Umbilical cord (tissue), 2 donors: ENCODE measurements around the gene EPN1. TPM values are rescaled to one million over a fixed set of nuclear protein-coding genes. Genes with fewer than 3 reads are reported as not detected.

Experiments used
- DNase-seq: peaks from one replicate; pipeline ENCODE4 v3.0.0-alpha.2; 2015; ENCODE audit warnings: low spot score
- total RNA-seq: library from RNA; depleted of rRNA; stranded (reverse); fragments of >200 nt; gene quantifications from one replicate; pipeline ENCODE4 v1.2.3, GENCODE V29; 2014; ENCODE audit warnings: low replicate concordance; ENCODE audit not compliant: insufficient read depth

Gene EPN1
- total RNA-seq = 7.5 TPM

- peak; percentile 97 for DNase-seq
Observed at GRCh38 chr19:55674841-55675660, at the start of gene EPN1. Gene EPN1 (plus strand): TSS chr19:55675226. CDS start chr19:55678628, 3,402 bp downstream.

DNA sequence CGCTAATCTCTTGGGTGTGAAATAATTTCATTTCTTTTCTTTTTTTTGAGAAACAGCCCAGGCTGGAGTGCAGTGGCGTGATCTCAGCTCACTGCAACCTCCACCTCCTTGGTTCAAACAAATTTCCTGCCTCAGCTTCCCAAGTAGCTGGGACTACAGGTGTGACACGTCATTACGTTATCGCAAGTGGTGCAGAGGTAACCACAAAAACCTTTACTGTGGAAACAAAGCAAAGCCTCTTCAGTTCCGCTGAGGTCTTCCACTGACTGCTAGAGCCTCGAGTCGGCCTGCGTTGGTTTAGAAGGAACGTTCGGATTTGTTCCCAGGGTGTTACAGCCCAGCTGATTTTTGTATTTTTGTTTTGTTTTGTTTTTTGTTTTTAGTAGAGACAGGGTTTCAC is 48.7 kb upstream of the EPN1 start:
- no peak for DNase-seq

GRCh38 chr19:55632463-55632834 is 42.6 kb upstream of the EPN1 start:
- peak; percentile 93 for DNase-seq

DNA sequence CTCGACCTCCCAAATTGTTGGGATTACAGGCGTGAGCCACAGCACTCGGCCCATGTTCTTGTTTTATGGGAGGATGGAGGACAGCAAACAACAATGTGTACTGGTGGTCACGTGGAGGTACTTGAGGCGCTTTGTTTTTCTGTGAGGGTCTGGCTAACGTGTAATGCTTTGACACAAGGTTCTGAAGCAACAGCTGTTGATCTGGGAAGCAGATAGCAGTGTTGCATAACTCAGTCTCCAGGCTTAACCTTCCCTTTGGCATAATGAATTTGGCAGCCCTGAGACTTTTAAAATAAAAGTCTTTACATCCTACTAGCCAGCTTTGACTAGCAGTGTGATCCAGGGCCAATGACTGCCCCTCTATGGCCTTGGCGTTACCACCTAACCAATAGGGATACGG is 41.2 kb upstream of the EPN1 start:
- DNase-seq = no peak

GRCh38 chr19:55635334-55635717 is 39.7 kb upstream of the EPN1 start:
- no peak for DNase-seq

DNA sequence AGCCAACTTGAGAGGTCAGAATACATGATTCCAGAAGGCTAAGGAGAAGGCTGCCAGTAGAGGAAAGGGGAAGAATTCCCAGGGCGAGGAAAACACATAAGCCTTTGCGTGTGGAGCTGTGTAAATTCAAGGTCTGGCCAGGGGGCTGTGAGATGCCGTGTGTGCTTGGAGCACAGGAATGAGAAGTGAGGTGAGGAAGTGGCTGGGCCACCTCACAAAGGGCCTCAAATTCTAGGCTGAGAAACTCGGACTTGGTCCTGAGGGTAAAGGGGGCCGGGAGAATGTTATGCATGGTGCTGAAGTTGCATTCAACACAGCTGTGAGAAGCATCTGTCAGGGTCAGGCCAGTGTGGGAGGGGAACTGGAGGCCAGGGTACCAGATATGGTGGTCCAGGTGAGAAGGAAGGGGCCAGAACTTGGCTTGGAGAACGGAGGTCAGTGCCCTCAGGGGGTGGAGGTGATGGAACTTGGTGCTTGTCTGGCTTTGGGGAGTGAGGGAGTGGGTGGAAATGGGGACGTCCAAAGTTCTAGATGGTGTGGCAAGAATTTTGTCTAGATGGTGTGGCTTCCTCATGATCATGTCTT is 39.1 kb upstream of the EPN1 start:
- no peak for DNase-seq

DNA sequence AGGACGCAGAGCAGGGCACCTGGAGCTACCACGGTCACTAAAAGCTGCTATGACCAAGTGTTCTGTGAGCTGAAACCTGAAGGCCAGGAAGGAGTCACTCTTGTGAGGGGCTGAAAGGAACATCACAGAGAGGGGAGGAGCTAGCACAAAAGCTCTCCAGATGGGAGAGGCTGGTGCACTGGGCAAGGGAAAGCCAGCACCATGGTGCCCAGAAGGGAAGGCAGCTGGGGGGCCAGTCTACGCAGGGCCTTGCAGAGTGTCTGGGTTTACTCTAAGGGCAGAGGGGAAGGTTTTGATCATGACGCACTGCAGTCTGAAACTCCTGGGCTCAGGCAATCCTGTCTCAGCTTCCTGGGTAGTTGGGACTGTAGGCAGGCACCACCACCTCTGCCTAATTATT is 38.3 kb upstream of the EPN1 start:
- no peak for DNase-seq

DNA sequence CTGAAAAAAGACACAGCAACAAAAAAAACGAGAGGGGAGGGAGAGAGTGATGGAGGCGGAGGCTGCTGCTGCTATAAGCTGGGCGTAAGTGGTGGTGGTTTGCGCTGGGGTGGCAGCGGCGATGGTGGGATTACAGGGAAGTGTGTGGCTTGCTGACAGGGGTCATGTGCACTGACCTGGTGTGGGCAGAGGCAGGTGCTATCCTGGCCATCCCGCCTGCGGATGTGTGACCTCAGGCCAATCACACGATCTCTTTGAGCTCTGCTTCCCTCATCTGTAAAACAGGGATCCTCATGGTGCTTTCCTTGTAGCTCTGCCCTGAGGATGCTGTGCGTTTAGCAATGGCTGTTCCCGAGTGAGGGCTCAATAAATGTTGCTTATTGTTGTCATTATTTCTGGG is 37.5 kb upstream of the EPN1 start:
- DNase-seq = no peak

DNA sequence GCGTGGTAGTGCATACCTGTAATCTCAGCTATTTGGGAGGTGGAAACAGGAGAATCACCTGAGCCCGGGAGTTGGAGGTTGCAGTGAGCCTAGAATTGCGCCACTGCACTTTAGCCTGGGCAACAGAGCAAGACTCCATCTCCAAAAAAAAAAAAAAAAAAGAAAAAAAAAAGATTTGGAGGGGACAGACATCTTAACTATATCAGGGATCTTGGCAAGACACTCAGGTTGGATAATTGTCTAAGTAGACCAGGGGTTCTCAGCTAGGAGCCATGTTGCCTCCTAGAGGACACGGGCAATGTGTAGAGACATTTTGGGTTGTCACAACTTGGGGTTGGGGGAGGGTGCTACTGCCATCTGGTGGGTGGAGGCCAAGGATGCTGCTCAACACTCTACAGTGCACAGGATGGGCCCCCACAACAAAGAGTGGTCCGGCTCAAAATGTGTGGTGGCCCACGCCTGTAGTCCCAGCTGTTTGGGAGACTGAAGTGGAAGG is 36.1 kb upstream of the EPN1 start:
- DNase-seq = no peak

DNA sequence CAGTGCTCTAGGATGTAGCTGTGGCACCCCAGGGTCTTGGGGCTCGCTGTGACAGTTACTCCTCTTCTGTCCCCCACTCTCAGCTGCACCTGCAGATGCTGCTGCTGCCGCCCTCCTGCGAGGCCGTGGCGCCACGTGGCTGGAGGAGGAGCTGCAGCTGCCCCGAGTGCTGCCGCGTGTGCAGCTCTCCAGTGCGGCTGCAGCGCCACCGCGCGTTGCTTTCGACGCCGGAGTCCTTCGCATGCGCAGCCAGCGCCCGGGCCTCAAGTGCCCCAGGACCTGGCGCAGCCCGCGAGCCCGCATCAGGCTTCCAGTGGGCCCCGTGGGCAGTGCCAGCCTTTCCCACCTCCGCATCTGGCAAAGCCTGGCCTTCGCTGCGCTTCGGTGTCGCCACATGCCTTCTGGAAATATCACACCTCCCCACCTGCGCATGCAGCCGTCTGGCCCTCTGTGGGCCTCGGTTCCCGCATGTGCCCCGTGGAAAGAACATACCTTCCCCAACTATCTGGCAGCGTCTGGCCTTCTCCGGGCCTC is 34.9 kb upstream of the EPN1 start:
- peak; percentile 72 for DNase-seq

GRCh38 chr19:55640577-55641425 is 34.2 kb upstream of the EPN1 start, which contains the start of gene ZNF580:
Gene ZNF580 (plus strand): TSS chr19:55641002. CDS start chr19:55642509, 1,507 bp downstream.
- DNase-seq = peak; percentile 92

DNA sequence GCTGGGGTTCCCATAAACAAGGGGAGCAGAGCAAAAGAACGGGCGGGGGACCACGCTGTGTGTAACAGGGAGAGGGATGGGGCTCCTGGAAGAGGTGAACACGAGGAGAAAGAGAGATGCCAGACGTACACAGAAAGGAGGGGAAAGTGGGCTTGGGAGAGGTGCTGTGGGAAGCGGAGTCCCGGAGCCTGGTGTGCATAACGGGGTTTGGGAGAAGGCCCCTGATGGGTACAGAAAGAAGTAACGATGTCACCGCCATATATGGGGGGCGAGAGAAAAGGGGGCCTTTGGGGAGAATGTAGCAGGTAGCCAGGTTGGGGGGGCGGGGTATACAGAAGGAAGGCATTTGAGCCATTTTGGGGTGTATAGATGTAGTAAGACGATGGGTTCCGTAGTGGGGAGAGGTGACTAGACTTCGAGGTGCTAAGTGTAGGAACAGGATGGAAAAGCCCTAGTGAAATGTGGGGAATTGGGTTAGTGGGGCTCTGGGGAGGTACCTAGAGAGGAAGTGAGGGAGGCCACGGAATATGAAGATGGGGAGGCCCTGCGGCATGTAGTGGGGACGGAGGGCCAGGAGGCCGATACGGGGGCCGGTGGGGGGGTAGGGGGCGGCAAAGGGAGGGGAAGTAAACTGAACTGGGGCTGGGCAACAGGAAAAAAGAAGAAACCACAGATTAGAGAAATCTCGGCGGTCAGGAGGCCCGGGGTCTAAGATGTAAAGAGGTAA is 33.4 kb upstream of the EPN1 start:
- DNase-seq = no peak

DNA sequence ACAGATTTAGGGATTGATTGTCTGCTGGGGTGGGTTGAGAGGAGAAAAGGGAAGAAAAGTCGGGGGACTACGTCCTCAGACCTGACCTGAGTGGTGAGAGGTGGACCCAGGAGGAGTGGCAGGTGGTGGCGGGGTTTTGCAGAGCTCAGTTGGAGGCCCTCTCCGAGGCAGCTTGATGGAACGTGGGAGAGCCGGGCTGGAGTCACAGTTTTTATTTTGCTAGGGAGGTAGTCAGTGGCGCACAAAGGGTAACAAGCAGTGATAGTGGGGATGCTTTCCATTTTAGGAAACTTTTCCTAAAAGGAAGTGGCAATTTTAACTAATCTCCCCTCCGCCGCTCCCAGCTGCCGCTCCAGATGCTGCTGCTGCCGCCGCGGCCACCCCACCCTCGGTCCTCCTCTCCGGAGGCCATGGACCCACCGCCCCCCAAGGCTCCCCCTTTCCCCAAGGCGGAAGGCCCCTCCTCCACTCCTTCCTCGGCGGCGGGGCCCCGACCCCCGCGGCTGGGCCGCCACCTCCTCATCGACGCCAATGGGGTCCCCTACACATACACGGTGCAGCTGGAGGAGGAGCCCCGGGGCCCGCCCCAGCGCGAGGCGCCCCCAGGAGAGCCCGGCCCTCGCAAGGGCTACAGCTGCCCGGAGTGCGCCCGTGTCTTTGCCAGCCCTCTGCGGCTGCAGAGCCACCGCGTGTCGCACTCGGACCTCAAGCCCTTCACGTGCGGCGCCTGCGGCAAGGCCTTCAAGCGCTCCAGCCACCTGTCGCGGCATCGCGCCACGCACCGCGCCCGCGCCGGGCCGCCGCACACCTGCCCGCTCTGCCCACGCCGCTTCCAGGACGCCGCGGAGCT is 32.6 kb upstream of the EPN1 start:
- DNase-seq = peak; percentile 42

DNA sequence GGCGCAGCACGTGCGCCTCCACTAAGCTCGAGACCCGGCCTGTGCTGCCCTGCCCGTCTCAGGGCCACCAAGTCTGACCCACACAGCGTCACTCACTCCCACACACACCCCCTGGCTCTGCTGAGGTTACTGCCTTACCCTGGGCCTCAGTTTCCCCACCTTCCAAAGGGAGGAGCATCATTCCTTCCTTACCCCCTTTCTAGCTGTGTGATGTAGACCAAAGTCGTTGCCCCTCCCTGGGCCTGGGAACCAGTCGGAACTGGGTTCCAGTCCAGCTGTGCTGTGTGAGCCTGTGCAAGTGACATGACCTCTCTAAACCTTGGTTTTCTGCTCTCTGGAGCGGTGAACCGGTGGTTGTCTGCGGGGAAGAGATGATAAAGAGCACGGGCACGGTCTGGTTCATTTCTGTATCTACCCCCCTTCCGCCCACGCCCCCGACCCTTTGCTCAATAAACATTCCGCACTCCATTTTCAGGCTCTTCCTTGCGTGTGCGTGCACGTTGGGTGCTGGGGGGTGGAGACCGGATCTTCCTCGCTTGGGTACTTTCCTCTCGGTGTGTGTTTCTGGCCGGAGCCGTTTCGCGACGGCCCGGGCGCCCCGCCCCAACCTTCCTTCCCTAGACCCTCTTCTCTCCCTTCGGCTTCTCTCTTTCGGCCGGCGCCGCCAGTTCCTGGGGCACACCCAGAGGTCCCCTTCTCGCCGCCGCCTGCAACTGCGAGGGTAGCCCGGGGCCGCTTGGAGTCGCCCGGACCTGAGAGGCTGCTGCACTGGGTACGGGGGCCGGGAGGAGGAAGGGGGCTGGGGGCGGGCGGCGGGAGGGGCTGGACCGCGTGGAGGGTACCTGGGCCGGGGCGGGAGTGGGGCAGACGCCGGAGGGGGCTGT is 31.8 kb upstream of the EPN1 start, which contains the start of gene ZNF581:
ZNF581 (plus strand) TSS at position 647 of the 884 bp plus-strand sequence. CDS start 923 bp downstream, outside the sequence.
- peak; percentile 79 for DNase-seq

- no peak for DNase-seq
Observed at GRCh38 chr19:55643887-55644176, 31.2 kb upstream of the EPN1 start.

DNA sequence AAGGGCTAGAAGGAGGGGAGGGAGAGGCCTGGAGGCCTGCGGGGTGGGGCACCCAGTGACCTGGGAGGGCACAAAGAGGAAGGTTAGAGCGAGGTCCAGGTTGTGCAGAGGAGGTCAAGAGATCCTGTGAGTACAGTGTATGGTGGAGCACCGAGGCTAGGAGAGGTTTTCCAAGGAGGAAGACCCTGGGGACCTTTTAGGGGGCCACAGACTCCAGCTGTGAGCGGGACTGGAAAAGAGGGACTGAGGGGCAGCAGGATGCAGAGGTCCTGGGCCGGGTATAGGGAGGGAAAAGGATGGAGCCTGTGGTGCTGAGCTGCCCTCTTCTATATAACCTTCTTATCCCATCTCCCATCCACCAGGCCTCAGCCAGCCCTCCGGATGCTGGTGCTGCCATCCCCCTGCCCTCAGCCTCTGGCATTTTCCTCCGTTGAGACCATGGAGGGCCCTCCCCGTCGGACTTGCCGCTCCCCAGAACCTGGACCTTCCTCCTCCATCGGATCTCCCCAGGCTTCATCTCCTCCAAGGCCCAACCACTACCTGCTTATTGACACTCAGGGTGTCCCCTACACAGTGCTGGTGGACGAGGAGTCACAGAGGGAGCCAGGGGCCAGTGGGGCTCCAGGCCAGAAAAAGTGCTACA is 30.7 kb upstream of the EPN1 start:
- no peak for DNase-seq

DNA sequence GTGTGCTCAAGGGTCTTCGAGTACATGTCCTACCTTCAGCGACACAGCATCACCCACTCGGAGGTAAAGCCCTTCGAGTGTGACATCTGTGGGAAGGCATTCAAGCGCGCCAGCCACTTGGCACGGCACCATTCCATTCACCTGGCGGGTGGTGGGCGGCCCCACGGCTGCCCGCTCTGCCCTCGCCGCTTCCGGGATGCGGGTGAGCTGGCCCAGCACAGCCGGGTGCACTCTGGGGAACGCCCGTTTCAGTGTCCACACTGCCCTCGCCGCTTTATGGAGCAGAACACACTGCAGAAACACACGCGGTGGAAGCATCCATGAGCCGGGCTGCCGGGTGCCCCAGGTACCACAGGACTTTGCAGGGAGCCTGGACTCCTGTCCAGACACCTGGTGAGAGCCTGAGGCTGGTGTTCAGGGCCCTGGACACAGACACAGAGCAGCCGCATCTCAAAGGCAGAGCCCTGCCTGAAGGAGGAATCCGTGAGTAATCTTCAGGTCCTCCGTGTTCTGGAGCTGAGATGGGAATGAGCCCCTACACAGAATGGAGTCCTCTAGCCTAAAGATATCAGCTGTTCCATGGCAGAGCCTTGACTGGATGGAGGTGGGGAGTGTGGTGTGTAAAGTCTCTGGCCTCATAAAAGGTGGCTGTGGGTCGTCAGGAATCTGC is 30.0 kb upstream of the EPN1 start:
- no peak for DNase-seq

GRCh38 chr19:55645512-55645881 is 29.5 kb upstream of the EPN1 start:
- DNase-seq = no peak
